SK-N-SH treated with all-trans-retinoic acid at 6 μM for 48 hours (cell line): ENCODE measurements around the gene CCDC177.

Source experiments
- ATAC-seq: fragments of 200-7000 bp; cut with Tn5 transposase; 3 replicates; pipeline ENCODE4 v1.9.1; 2020; ENCODE audit warnings: mild to moderate bottlenecking, moderate library complexity
- ARNTL ChIP-seq: fragments of 450-650 bp; formaldehyde crosslinking; IDR thresholded peaks from 2 replicates; pipeline ENCODE4 v1.5.0; 2020; ENCODE audit warnings: low read depth, mild to moderate bottlenecking, moderate library complexity, borderline replicate concordance
- CREB5 ChIP-seq: fragments of 250-450 bp; sonication (Bioruptor Pico); IDR thresholded peaks from 2 replicates; pipeline ENCODE4 v1.5.1; 2020; ENCODE audit warnings: low read depth, mild to moderate bottlenecking, moderate library complexity
- CSDC2 ChIP-seq: fragments of 250-450 bp; sonication (Bioruptor Pico); IDR thresholded peaks from 2 replicates; pipeline ENCODE4 v1.5.0; 2020; ENCODE audit warnings: mild to moderate bottlenecking, moderate library complexity
- CSRNP3 ChIP-seq: fragments of 250-450 bp; sonication (Bioruptor Pico); IDR thresholded peaks from 2 replicates; pipeline ENCODE4 v1.5.1; 2021; ENCODE audit warnings: mild to moderate bottlenecking, moderate library complexity
- ESRRG ChIP-seq: fragments of 250-450 bp; sonication (Bioruptor Pico); IDR thresholded peaks from 2 replicates; pipeline ENCODE4 v1.6.1; 2021; ENCODE audit warnings: mild to moderate bottlenecking
- GLIS3 ChIP-seq: fragments of 250-450 bp; sonication (Bioruptor Pico); IDR thresholded peaks from 2 replicates; pipeline ENCODE4 v1.5.0; 2020; ENCODE audit warnings: mild to moderate bottlenecking, moderate library complexity
- OSR1 ChIP-seq: fragments of 250-450 bp; sonication (Bioruptor Pico); IDR thresholded peaks from 2 replicates; pipeline ENCODE4 v1.8.0; 2022; ENCODE audit warnings: moderate library complexity, mild to moderate bottlenecking, inconsistent platforms
- PATZ1 ChIP-seq: fragments of 250-450 bp; sonication (Bioruptor Pico); IDR thresholded peaks from 2 replicates; pipeline ENCODE4 v1.8.0; 2020; ENCODE audit warnings: mild to moderate bottlenecking, moderate library complexity, borderline replicate concordance
- POU6F1 ChIP-seq: fragments of 250-450 bp; sonication (Bioruptor Pico); IDR thresholded peaks from 2 replicates; pipeline ENCODE4 v1.8.0; 2021; ENCODE audit warnings: low read depth, mild to moderate bottlenecking, moderate library complexity, borderline replicate concordance
- PPARA ChIP-seq: fragments of 250-450 bp; sonication (Bioruptor Pico); IDR thresholded peaks from 2 replicates; pipeline ENCODE4 v1.5.0; 2020; ENCODE audit warnings: mild to moderate bottlenecking, borderline replicate concordance
- RARB ChIP-seq: fragments of 250-450 bp; sonication (Bioruptor Pico); IDR thresholded peaks from 2 replicates; pipeline ENCODE4 v1.8.0; 2021; ENCODE audit warnings: mild to moderate bottlenecking, moderate library complexity
- SNAI2 ChIP-seq: fragments of 250-450 bp; sonication (Bioruptor Pico); IDR thresholded peaks from 2 replicates; pipeline ENCODE4 v1.5.0; 2020; ENCODE audit warnings: mild to moderate bottlenecking, moderate library complexity
- TCF4 ChIP-seq: fragments of 250-450 bp; sonication (Bioruptor Pico); IDR thresholded peaks from 2 replicates; pipeline ENCODE4 v1.8.0; 2021; ENCODE audit warnings: mild to moderate bottlenecking, moderate library complexity, borderline replicate concordance
- TOX ChIP-seq: fragments of 250-450 bp; sonication (Bioruptor Pico); IDR thresholded peaks from 2 replicates; pipeline ENCODE4 v1.8.0; 2021; ENCODE audit warnings: mild to moderate bottlenecking, moderate library complexity, borderline replicate concordance
- TSHZ2 ChIP-seq: fragments of 250-450 bp; sonication (Bioruptor Pico); IDR thresholded peaks from 2 replicates; pipeline ENCODE4 v1.5.0; 2020; ENCODE audit warnings: mild to moderate bottlenecking, moderate library complexity
- ZC3H10 ChIP-seq: fragments of 250-450 bp; sonication (Bioruptor Pico); IDR thresholded peaks from 2 replicates; pipeline ENCODE4 v1.5.1; 2021; ENCODE audit warnings: mild to moderate bottlenecking, moderate library complexity
- ZFP3 ChIP-seq: fragments of 250-450 bp; sonication (Bioruptor Pico); IDR thresholded peaks from 2 replicates; pipeline ENCODE4 v1.5.0; 2020; ENCODE audit warnings: mild to moderate bottlenecking, moderate library complexity
- ZFP30 ChIP-seq: fragments of 450-650 bp; formaldehyde crosslinking; IDR thresholded peaks from 2 replicates; pipeline ENCODE4 v1.5.0; 2022; ENCODE audit warnings: mild to moderate bottlenecking, moderate library complexity
- ZNF565 ChIP-seq: fragments of 450-650 bp; formaldehyde crosslinking; conservative IDR thresholded peaks from 2 replicates; pipeline ENCODE4 v1.5.0; 2020; ENCODE audit warnings: low read depth, mild to moderate bottlenecking, moderate library complexity
- ZNF70 ChIP-seq: fragments of 450-650 bp; formaldehyde crosslinking; IDR thresholded peaks from 2 replicates; pipeline ENCODE4 v1.5.0; 2020; ENCODE audit warnings: mild to moderate bottlenecking, moderate library complexity
- ZNF8 ChIP-seq: fragments of 450-650 bp; formaldehyde crosslinking; IDR thresholded peaks from 2 replicates; pipeline ENCODE4 v1.5.0; 2020; ENCODE audit warnings: mild to moderate bottlenecking, moderate library complexity

The CCDC177 gene

GRCh38 chr14:69527635-69528034 lies 47.0 kb downstream of the CCDC177 start:
- TF ChIP-seq CSDC2 (CRISPR knock-in tag) = no peak
- no peak for TF ChIP-seq ZFP3 (CRISPR knock-in tag)
- no peak for TF ChIP-seq ZNF70 (CRISPR knock-in tag)
- TF ChIP-seq ZFP30 (CRISPR knock-in tag) = no peak
- TF ChIP-seq GLIS3 = no peak
- no peak for TF ChIP-seq PATZ1 (CRISPR knock-in tag)
- no peak for TF ChIP-seq CSRNP3 (CRISPR knock-in tag)
- no peak for TF ChIP-seq RARB (CRISPR knock-in tag)
- no peak for TF ChIP-seq PPARA (CRISPR knock-in tag)
- no peak for TF ChIP-seq TOX (CRISPR knock-in tag)
- no peak for TF ChIP-seq OSR1
- TF ChIP-seq ZC3H10 (CRISPR knock-in tag) = no peak
- no peak for TF ChIP-seq TCF4
- no peak for TF ChIP-seq ESRRG (CRISPR knock-in tag)
- TF ChIP-seq SNAI2 (CRISPR knock-in tag) = no peak
- TF ChIP-seq POU6F1 (CRISPR knock-in tag) = no peak
- TF ChIP-seq, all 23 proteins: peak for 0
- no peak for ATAC-seq

- no peak for TF ChIP-seq OSR1
- TF ChIP-seq GLIS3 = no peak
- TF ChIP-seq ZFP3 (CRISPR knock-in tag) = no peak
- no peak for TF ChIP-seq ZNF565 (CRISPR knock-in tag)
- no peak for TF ChIP-seq CSRNP3 (CRISPR knock-in tag)
- TF ChIP-seq POU6F1 (CRISPR knock-in tag) = no peak
- TF ChIP-seq PPARA (CRISPR knock-in tag) = no peak
- TF ChIP-seq ZNF8 = no peak
- TF ChIP-seq TCF4 = no peak
- no peak for ATAC-seq
Measured at GRCh38 chr14:69525896-69526295, 48.8 kb downstream of the CCDC177 start.

GRCh38 chr14:69522026-69522425 lies 52.6 kb downstream of the CCDC177 start:
- ATAC-seq = no peak
- TF ChIP-seq CSRNP3 (CRISPR knock-in tag) = no peak
- TF ChIP-seq CSDC2 (CRISPR knock-in tag) = no peak
- TF ChIP-seq PPARA (CRISPR knock-in tag) = no peak
- no peak for TF ChIP-seq ZNF70 (CRISPR knock-in tag)
- no peak for TF ChIP-seq ZFP3 (CRISPR knock-in tag)
- no peak for TF ChIP-seq ZNF8
- TF ChIP-seq ARNTL (CRISPR knock-in tag) = no peak
- no peak for TF ChIP-seq ZFP30 (CRISPR knock-in tag)
- no peak for TF ChIP-seq TOX (CRISPR knock-in tag)
- TF ChIP-seq TSHZ2 (CRISPR knock-in tag) = no peak
- no peak for TF ChIP-seq CREB5 (CRISPR knock-in tag)
- no peak for TF ChIP-seq POU6F1 (CRISPR knock-in tag)
